NCI-H146 treated with DMSO at 0.1 percent for 48 hours (cell line): Measurements from ENCODE around the gene GLI1.
"Not testable (repeated sequence)": the region's sequence is repeated elsewhere in the genome, so short reads cannot be mapped to it uniquely, and the experiment has no call there.

ENCODE experiments used
- DNase-seq: peaks from one replicate; lab custom pipeline; 2025; ENCODE audit not compliant: unreplicated experiment; lab: John Stamatoyannopoulos, UW

GLI1 gene

DNA sequence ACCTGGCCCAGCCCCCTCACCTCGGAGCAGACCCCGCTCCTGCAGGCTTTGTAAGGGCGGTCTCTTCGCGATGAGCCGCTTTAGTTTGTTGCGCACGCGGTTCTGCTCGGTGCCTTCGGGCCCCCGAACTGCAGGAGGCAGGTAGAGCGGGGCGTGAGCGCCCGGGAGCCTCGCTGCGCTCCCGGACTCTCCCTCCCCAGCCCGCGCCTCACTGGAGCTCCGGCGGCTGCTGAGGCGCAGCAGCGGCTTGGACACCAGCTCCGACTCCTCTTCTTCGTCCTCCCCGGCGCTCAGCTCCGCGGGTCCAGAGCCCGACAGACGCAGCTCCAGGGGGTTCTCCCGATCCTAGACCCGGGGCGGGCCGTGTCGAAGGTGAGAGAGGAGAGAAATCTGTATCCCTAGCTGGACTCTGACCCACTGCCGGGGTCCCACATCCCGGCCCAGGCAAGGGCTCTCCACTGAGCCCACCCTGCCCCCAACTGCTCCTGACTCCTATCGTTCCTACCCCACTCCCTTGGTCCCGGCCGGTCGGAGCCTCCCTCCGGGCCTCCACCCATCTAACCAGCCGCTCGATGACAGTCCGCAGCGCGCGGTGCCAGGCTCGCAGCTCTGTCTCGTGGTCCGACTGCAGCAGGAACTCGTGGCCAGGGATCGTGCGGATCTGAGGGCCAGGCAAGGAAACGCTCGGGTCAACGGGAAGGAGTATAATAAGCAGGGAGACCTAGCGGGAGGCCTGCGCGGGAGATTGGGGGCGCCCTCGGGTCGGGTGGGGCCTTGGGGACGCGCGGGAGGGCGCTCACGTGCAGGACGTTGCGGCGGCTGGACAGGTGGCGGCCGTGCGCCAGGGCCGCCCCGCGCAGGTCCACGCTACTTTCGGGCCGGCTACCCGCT is 15.9 kb downstream of the GLI1 start:
- DNase-seq, result peak; percentile 25

DNA sequence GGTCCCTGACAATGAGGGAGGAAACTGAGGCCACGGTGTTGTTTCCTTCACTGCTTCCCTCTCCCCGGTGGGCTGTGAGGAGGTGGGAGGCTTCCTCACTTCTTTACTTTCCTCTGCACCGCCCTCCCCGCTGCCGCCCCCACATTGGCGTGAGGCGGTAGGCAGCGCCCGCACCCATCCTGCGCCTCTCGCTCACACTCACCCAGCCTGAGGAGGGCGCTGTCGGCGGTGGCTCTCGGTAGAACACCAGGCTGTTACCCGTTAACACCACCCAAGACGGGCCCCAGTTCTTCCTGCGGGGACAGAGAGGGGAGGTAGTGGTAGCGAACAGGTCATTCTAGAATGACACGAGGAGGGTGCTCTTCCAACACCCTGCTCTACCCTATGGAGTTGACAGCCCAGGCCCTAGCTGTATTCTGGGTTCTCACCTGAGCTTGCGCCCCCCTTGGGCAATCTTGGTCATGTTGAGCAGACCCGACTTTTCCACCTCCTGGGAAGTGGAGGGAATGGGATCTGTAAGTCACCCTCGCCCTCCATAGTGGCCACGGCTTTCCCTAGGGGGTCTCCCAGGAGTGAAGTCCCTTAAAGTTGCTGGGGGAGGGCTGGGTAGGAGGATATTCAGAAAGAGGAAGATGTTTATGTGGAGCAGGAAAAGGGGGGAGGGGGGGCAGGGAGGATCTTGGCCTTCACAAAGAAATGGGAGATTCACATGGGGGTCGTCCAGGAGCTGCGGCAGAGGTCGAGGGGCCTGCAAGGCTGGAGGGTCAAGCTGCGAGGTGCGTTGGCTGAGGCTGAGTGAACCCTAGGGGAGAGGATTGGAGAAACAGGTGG is 16.8 kb downstream of the GLI1 start:
- no peak for DNase-seq

GRCh38 chr12:57476993-57477709 is 17.6 kb downstream of the GLI1 start:
- no peak for DNase-seq

DNA sequence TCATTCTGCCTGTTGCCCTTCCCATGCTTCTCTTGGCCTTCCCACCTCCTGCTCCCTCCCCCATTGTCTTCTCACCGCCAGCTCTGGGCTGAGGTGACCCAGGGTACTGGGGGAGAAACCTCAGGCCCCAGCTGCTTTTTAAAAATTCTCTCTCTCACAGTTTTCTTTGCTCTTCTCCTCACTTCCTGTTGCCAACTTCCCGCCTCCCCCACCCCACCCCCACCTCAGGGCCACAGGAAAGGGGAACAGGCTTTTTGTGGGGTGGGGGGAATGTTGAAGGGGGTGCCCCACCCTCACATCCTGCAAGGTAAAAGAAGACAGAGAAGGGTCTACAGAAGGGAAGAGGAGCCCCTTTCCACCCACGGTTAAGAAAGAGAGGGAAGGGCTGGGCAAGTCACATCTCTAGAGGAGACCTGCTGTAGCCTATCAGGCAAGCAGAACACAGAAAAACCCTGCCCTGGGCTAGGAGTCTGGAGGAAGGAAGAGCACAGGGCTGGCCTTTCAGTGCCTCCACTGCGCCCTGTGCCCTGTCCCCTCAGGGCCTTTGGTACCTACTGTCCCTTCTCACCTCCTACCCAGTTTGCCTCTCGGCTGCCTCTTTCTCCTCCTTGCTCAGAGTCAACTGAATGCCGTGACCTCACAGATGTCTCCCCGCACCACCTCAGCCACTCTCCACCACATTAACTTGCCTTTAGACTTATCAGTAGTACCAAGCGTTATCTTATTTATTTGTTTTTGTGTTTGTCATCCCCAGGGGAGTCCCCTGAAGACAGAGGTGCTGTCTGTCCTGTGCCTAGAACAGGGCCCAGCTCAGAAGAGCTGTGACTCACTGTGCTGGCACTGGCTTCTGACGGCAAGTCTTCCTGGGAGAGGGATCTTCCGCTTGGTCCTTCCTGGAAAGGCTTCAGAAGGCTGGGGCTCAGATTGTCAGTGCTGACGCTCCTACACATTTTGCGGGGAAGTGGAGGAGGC is 18.4 kb downstream of the GLI1 start:
- no peak for DNase-seq

DNA sequence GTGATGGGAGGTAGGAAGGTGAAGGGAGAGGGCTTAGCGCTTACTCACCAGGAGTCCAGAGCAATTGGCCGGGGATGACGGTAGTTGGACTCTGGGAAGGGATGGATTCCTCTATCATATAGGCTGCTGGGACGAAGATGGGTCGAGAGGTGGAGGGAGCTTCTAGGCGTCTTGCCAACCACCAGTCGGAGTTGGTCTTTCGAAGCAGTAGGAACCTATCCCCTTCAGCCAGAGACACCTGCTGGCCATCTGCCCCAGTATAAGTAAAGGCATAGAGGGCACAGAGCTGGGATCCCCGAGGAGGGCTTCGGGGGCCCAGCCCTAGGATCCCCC is 19.4 kb downstream of the GLI1 start:
- no peak for DNase-seq

- no peak for DNase-seq
Observed at GRCh38 chr12:57479376-57480115, 20.0 kb downstream of the GLI1 start, which contains the start of gene ARHGAP9. Gene ARHGAP9 (minus strand): TSS chr12:57479866. CDS start chr12:57479406, 460 bp downstream.

DNA sequence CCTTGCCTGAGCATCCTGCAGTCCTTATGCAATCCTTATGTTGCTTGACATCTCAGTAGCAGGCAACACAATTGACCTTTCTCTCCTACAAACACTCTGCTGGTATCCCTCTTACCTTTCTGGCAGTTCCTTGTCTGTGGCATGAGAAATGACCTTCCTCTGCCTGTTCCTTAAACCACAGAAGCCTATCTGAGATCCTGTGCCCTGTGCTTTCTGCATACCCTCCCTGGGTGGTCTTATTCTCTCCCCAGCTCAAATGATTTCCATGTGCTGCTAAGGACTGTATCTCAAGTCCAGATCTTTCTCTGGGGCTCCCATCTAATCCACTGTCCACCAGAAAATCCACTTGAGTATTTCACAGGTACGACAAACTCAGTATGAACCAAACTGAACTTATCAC is 22.1 kb downstream of the GLI1 start:
- DNase-seq, result no peak

- DNase-seq, result no peak
Observed at GRCh38 chr12:57483466-57483865, 23.9 kb downstream of the GLI1 start.

- DNase-seq, result no peak
Observed at GRCh38 chr12:57485695-57486094, 26.1 kb downstream of the GLI1 start.

DNA sequence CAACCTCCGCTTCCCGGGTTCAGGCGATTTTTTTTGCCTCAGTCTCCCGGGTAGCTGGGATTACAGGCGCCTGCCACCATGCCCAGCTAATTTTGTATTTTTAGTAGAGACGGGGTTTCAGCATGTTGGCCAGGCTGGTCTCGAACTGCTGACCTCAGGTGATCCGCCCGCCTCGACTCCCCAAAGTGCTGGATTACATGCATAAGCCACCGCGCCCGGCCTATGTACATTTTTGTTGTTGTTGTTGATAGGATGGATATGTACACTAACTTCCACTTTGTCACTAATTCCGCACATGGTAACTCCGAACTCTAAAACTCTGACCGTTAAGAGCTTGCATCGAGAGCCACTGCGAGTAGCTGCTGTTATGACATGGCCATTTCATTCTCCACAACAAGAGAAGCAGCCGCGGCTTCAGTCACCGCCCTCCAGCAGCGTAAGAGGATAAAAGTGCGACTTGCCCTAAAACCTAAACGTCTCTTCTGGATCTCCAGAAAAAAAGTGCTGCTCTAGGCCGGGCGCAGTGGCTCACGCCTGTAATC is 27.5 kb downstream of the GLI1 start:
- DNase-seq, result no peak

GRCh38 chr12:57487597-57488401 is 28.2 kb downstream of the GLI1 start, which contains the start of gene MARS1:
Gene MARS1 (plus strand): TSS chr12:57488068. CDS start chr12:57488091, 23 bp downstream.
- peak; percentile 95 for DNase-seq

GRCh38 chr12:57488402-57489156 is 29.0 kb downstream of the GLI1 start:
- no peak for DNase-seq

GRCh38 chr12:57489157-57489641 is 29.6 kb downstream of the GLI1 start:
- DNase-seq, result no peak

GRCh38 chr12:57490126-57490525 is 30.5 kb downstream of the GLI1 start:
- no peak for DNase-seq

- DNase-seq, result no peak
Observed at GRCh38 chr12:57491393-57492280, 32.1 kb downstream of the GLI1 start.

- DNase-seq, result not testable (repeated sequence)
Observed at GRCh38 chr12:57495051-57495701, 35.6 kb downstream of the GLI1 start.
